ENCODE data around the gene CDX2.

The CDX2 gene

DNA sequence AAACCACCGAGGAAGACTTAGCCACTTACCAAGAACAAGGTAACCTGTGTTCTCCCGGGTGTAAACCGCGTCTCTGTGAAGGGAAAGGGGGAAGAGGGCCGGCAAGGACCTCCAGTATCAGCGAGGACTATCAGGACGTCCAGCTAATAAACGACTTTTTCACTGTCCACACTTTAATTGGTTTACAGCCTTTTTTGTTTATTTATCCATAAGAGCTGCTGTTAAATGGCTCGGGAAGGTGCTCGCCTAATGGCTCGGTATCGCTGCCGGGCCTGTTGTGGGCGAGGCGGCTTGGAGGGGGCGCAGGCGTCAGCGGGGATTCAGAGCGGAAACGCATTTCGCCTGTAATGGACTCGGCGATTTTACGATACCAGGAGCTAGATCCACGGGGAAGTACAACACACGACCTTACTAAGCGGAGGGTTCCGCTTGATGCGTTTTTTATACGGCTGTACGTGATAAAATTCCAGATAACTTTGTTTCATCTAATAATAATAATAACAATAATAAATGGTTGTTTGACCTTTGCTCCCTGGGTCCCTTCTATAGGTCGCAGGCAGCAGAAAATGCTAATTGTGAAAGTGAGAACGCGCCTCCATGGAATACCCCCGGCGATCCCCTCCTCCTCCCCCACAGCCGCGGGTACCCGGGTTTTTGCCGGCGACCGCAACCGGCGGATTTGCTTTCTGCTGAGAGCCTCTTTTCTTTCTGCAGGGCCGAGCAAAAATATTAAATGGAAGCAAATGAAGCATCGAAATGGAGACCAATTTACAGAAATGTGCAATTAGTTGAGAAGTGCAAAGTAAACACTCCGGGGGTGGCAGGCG, 51.8 kb downstream of the CDX2 start:
- no peak for DNase-seq (ENCODE audit: low spot score)

DNA sequence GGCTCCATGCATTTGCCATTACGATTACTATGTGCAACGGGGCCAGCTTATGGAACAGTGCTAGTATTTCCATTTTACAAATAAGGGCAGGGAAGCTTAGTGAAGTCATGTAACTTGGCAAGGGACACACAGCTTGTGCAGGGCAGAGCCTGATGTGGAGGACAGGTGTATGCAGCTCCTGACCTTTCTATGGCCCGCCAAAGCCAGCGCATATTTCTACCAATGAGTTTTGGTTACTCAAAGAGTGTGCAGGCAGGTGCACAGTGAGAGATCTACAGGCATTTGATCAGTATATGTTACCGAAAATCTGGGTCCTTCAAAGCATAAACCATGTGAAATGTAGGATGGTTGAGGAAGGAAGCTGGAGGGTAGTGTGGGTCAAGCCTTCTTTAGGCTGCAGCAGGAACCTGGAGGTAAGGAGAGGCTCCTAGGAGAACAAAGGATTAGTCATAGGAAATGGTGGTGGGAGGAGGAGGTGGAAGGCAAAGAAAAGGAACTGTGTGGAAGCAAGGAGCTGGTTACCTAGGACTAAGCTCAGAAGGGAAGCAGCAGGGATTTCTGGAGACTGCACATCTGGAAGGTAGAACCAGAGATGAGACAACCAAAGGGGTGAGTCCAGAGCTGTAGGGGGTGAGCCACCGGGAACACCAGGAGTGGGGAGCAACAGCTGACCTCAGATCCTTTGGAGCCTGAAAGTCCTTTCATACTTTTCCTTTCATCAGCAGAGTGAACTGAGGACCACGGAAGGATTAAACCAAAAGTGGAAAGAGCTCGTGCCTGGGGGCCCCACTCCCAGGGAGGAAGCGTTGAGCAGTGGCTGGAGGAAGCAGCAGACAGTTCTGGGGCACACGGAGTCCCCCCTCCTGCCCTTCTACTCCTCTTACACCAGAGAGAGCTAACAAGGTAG, 53.6 kb downstream of the CDX2 start:
- DNase-seq (ENCODE audit: low spot score), result no peak

GRCh38 chr13:27913160-27913559, 56.0 kb downstream of the CDX2 start:
- no peak for DNase-seq (ENCODE audit: low spot score)

- no peak for DNase-seq (ENCODE audit: low spot score)
Observed at GRCh38 chr13:27911521-27911920, 57.6 kb downstream of the CDX2 start.
